H1 (cell line): ENCODE results near the gene ANKFN1. TPM values are rescaled to one million over a fixed set of nuclear protein-coding genes. Genes with fewer than 3 reads are reported as not detected.

Experiments used
- CTCF ChIA-PET: fragments of 300-600 bp; sonication (Branson Sonifier 250); formaldehyde crosslinking; loops from one replicate; lab custom pipeline; 2021; ENCODE audit not compliant: partially characterized antibody; lab: Charles Lee
- POLR2A ChIA-PET: fragments of 300-600 bp; sonication (Branson Sonifier 250); formaldehyde crosslinking; loops from one replicate; lab custom pipeline; 2021; ENCODE audit warnings: inconsistent platforms; ENCODE audit not compliant: partially characterized antibody; lab: Charles Lee
- DNase-seq, 2 experiments: peaks; one replicate each; pipeline versions ENCODE4 v3.0.0 to v3.0.0-alpha.2; 2010 to 2022; ENCODE audit warnings: low spot score in 2 of 2, low read depth in 1 of 2, mixed read lengths in 1 of 2
- FAIRE-seq: peaks from 2 replicates; lab custom pipeline; 2011; peaks lifted over from hg19 to GRCh38; lab: Jason Lieb, UNC
- H2AFZ ChIP-seq: 2 replicates; pipeline ENCODE4 v1.8.1; 2012; ENCODE audit warnings: low read length, inconsistent platforms
- H2AK5ac ChIP-seq: 2 replicates; pipeline ENCODE4 v1.6.1; 2013; ENCODE audit warnings: low read depth, low read length
- H2BK120ac ChIP-seq: replicated peaks from 2 replicates; pipeline ENCODE3; 2013; ENCODE audit warnings: low read depth, low read length, inconsistent platforms
- H2BK12ac ChIP-seq: 2 replicates; pipeline ENCODE4 v1.6.1; 2013; ENCODE audit warnings: low read depth, low read length
- H2BK15ac ChIP-seq: 2 replicates; pipeline ENCODE4 v1.6.1; 2013; ENCODE audit warnings: low read length
- H2BK20ac ChIP-seq: 2 replicates; pipeline ENCODE4 v1.6.1; 2013; ENCODE audit warnings: low read length
- H2BK5ac ChIP-seq: 2 replicates; pipeline ENCODE4 v1.6.1; 2013; ENCODE audit warnings: low read depth, low read length
- H3K14ac ChIP-seq: 2 replicates; pipeline ENCODE4 v1.6.1; 2013; ENCODE audit warnings: inconsistent platforms; ENCODE audit not compliant: insufficient read length
- H3K18ac ChIP-seq: 2 replicates; pipeline ENCODE4 v1.6.1; 2013; ENCODE audit warnings: low read length; ENCODE audit errors: extremely low read depth
- H3K23ac ChIP-seq: 2 replicates; pipeline ENCODE4 v1.6.1; 2013; ENCODE audit warnings: inconsistent platforms; ENCODE audit not compliant: insufficient read length
- H3K23me2 ChIP-seq: 2 replicates; pipeline ENCODE4 v1.6.1; 2013; ENCODE audit warnings: low read depth, low read length
- H3K27ac ChIP-seq: 2 replicates; pipeline ENCODE4 v1.6.1; 2011; ENCODE audit warnings: low read depth, low read length, inconsistent platforms
- H3K27me3 ChIP-seq, 4 experiments: replicated peaks in 1 of 4; 1 replicate in 1 of 4; 2 replicates in 3 of 4; pipeline versions ENCODE4 v1.6.1 to v1.8.1; 2011 to 2013; ENCODE audit warnings: low read length in 3 of 4, mild to moderate bottlenecking in 3 of 4, inconsistent platforms in 2 of 4, mixed read lengths in 2 of 4, moderate library complexity in 1 of 4; ENCODE audit not compliant: control insufficient read depth in 3 of 4, insufficient read depth in 3 of 4; ENCODE audit errors: extremely low read depth in 1 of 4
- H3K36me3 ChIP-seq, 4 experiments: 2 replicates each; pipeline versions ENCODE4 v1.6.1 to v1.8.1; 2011 to 2013; ENCODE audit warnings: mild to moderate bottlenecking in 4 of 4, low read length in 3 of 4, moderate library complexity in 2 of 4, control low read depth in 1 of 4, inconsistent platforms in 1 of 4; ENCODE audit not compliant: insufficient read depth in 4 of 4, control insufficient read depth in 2 of 4
- H3K4ac ChIP-seq: replicated peaks from 2 replicates; pipeline ENCODE3; 2013; ENCODE audit warnings: low read length, low read depth, mixed read lengths, inconsistent platforms; ENCODE audit not compliant: insufficient read length
- H3K4me1 ChIP-seq, 4 experiments: replicated peaks in 1 of 4; 1 replicate in 1 of 4; 2 replicates in 3 of 4; pipeline versions ENCODE4 v1.6.1 to v1.8.1; 2011 to 2013; ENCODE audit warnings: low read length in 3 of 4, inconsistent platforms in 2 of 4, mixed read lengths in 1 of 4; ENCODE audit not compliant: insufficient read depth in 4 of 4, control insufficient read depth in 3 of 4
- H3K4me2 ChIP-seq, 2 experiments: 2 replicates each; pipeline versions ENCODE4 v1.6.1 to v1.8.1; 2011 to 2013; ENCODE audit warnings: low read depth in 2 of 2, low read length in 2 of 2, control low read depth in 1 of 2, inconsistent platforms in 1 of 2, mild to moderate bottlenecking in 1 of 2; ENCODE audit not compliant: insufficient read depth in 1 of 2
- H3K4me3 ChIP-seq, 4 experiments: fragments of 200-600, 300-600 bp in 1 of 4; sonication (generic), shearing (Covaris generic), sonication (Bioruptor Twin) in 1 of 4; 2 replicates each; pipeline versions ENCODE4 v1.5.1 to v1.8.1; 2011 to 2016; ENCODE audit warnings: low read length in 4 of 4, low read depth in 3 of 4, control low read depth in 2 of 4, inconsistent platforms in 2 of 4, mild to moderate bottlenecking in 2 of 4, mixed read lengths in 1 of 4, moderate library complexity in 1 of 4; ENCODE audit not compliant: insufficient read depth in 2 of 4; ENCODE audit errors: extremely low read depth in 1 of 4
- H3K56ac ChIP-seq: replicated peaks from 2 replicates; pipeline ENCODE3; 2013; ENCODE audit warnings: low read depth, mild to moderate bottlenecking, mixed read lengths, low read length, inconsistent platforms; ENCODE audit not compliant: insufficient read length
- H3K79me1 ChIP-seq: 2 replicates; pipeline ENCODE4 v1.6.1; 2013; ENCODE audit warnings: low read depth, low read length, control low read depth
- H3K79me2 ChIP-seq, 2 experiments: 2 replicates each; pipeline versions ENCODE4 v1.6.1 to v1.8.1; 2012 to 2013; ENCODE audit warnings: low read length in 2 of 2, mild to moderate bottlenecking in 2 of 2, inconsistent platforms in 1 of 2; ENCODE audit not compliant: insufficient read depth in 2 of 2, control insufficient read depth in 1 of 2
- H3K9ac ChIP-seq, 4 experiments: replicated peaks in 1 of 4; 1 replicate in 1 of 4; 2 replicates in 3 of 4; pipeline versions ENCODE4 v1.6.1 to v1.8.1; 2011 to 2013; ENCODE audit warnings: low read depth in 3 of 4, low read length in 3 of 4, control low read depth in 2 of 4, mild to moderate bottlenecking in 2 of 4, moderate library complexity in 2 of 4, inconsistent platforms in 1 of 4; ENCODE audit errors: extremely low read depth in 1 of 4
- H3K9me3 ChIP-seq, 2 experiments: 2 replicates each; pipeline versions ENCODE4 v1.6.1 to v1.8.1; 2012 to 2013; ENCODE audit warnings: mild to moderate bottlenecking in 2 of 2, moderate library complexity in 2 of 2, control low read depth in 1 of 2, inconsistent platforms in 1 of 2, low read depth in 1 of 2, low read length in 1 of 2, mixed read lengths in 1 of 2; ENCODE audit not compliant: insufficient read depth in 2 of 2
- H4K20me1 ChIP-seq, 2 experiments: replicated peaks in 1 of 2; 2 replicates each; pipeline versions ENCODE3 to v1.8.1; 2011 to 2013; ENCODE audit warnings: inconsistent platforms in 2 of 2, low read length in 2 of 2, mild to moderate bottlenecking in 1 of 2; ENCODE audit not compliant: insufficient read depth in 2 of 2, control insufficient read depth in 1 of 2
- H4K5ac ChIP-seq: 2 replicates; pipeline ENCODE4 v1.6.1; 2013; ENCODE audit warnings: low read length, low read depth, mixed read lengths, inconsistent platforms; ENCODE audit not compliant: insufficient read length
- H4K8ac ChIP-seq: 2 replicates; pipeline ENCODE4 v1.8.0; 2013; ENCODE audit warnings: mild to moderate bottlenecking, moderate library complexity, low read length, inconsistent platforms; ENCODE audit not compliant: insufficient read depth; ENCODE audit errors: extremely low read depth
- H4K91ac ChIP-seq: replicated peaks from 2 replicates; pipeline ENCODE3; 2013; ENCODE audit warnings: low read length, mixed read lengths, inconsistent platforms; ENCODE audit not compliant: insufficient read length
- ASH2L ChIP-seq: fragments of 200-600, 300-600 bp; sonication (generic); IDR thresholded peaks from one replicate; pipeline ENCODE4 v1.7.1; 2017; ENCODE audit warnings: low read length
- CTBP2 ChIP-seq: IDR thresholded peaks from 2 replicates; pipeline ENCODE4 v1.7.0; 2011; ENCODE audit warnings: borderline replicate concordance, mild to moderate bottlenecking, moderate library complexity, mixed read lengths, low read length; ENCODE audit not compliant: insufficient read depth, insufficient read length
- EP300 ChIP-seq, 2 experiments: IDR thresholded peaks; 1 replicate in 1 of 2; 2 replicates in 1 of 2; pipeline ENCODE4 v1.6.1; 2011 to 2012; ENCODE audit warnings: low read depth in 2 of 2, low read length in 2 of 2, mild to moderate bottlenecking in 2 of 2, borderline replicate concordance in 1 of 2, inconsistent platforms in 1 of 2, moderate library complexity in 1 of 2
- HDAC2 ChIP-seq, 2 experiments: fragments of 300-600 bp in 1 of 2; sonication (generic) in 1 of 2; IDR thresholded peaks; 2 replicates each; pipeline ENCODE4 v1.6.1; 2011 to 2012; ENCODE audit warnings: low read depth in 2 of 2, low read length in 2 of 2, mild to moderate bottlenecking in 2 of 2, moderate library complexity in 2 of 2, borderline replicate concordance in 1 of 2, inconsistent platforms in 1 of 2
- PHF8 ChIP-seq: fragments of 200-600 bp; sonication (generic); conservative IDR thresholded peaks from 2 replicates; pipeline ENCODE4 v1.7.1; 2012; ENCODE audit warnings: low read depth, mild to moderate bottlenecking, inconsistent platforms, low read length, moderate library complexity
- SIN3A ChIP-seq, 2 experiments: IDR thresholded peaks in 1 of 2; conservative IDR thresholded peaks in 1 of 2; 2 replicates each; pipeline ENCODE4 v1.6.1; 2011 to 2012; ENCODE audit warnings: low read length in 2 of 2, improper control_type of control experiment in 1 of 2, low read depth in 1 of 2, mild to moderate bottlenecking in 1 of 2
- SP4 ChIP-seq: IDR thresholded peaks from 2 replicates; pipeline ENCODE4 v1.6.1; 2012; ENCODE audit warnings: low read length, inconsistent platforms
- WGBS, 2 experiments: shearing (Covaris generic) in 1 of 2; methylation state at CpG; one replicate each; pipeline versions ENCODE4 v1.1.6 to v1.1.7; 2013 to 2015; ENCODE audit warnings: low lambda C conversion rate in 2 of 2, mixed read lengths in 2 of 2, inconsistent platforms in 1 of 2, low coverage in 1 of 2, missing lambda C conversion rate in 1 of 2; ENCODE audit not compliant: insufficient replicate concordance in 2 of 2, insufficient coverage in 1 of 2, insufficient read length in 1 of 2; ENCODE audit errors: extremely low coverage in 1 of 2, missing lambda C conversion rate in 1 of 2; 5-methylcytosine and 5-hydroxymethylcytosine counted together
- polyA plus RNA-seq, 7 experiments: library from polyadenylated mRNA; depleted of rRNA in 3 of 7; stranded (reverse) in 5 of 7; unstranded in 2 of 7; fragments of >200 nt in 5 of 7; fragments of 200-250 nt in 2 of 7; gene quantifications; 1 replicate in 5 of 7; 2 replicates in 1 of 7; 4 replicates in 1 of 7; pipeline versions ENCODE4 v1.2.1 to v1.2.3, GENCODE V29; 2011 to 2013; ENCODE audit warnings: missing spikeins in 2 of 7, mixed read lengths in 2 of 7
- total RNA-seq: library from RNA; stranded (reverse); fragmentation: NEBNext Ultra II Directional; extraction: Animal tissue kit (Norgen Biotek cat#: 25700); gene quantifications from 2 replicates; pipeline ENCODE4 v1.2.1, GENCODE V29; 2021

Gene ANKFN1
- total and polyA plus RNA-seq, 2 of the 8 experiments (the other 6 are each of a cell fraction or from before 2014, with no cell fraction given): not detected

GRCh38 chr17:56514264-56514663, 361.0 kb downstream of the ANKFN1 start:
- CTCF ChIA-PET: interaction anchor here (0.9 kb wide), 1 partner anchor 194 kb away, joined by 3 read pairs; no protein-coding TSS in a partner anchor
- H2BK12ac ChIP-seq: no peak overlapping the region
- no peaks in the 10 kb centered on the region for H3K4me1 ChIP-seq

More at GRCh38 chr17:56514264-56514663, 361.0 kb downstream of the ANKFN1 start:
- no peak overlapping the region for H3K18ac ChIP-seq
- H4K8ac ChIP-seq: no peak overlapping the region
- H3K36me3 ChIP-seq: no peaks in the 10 kb centered on the region
- H3K79me2 ChIP-seq: no peaks in the 10 kb centered on the region
- no peaks in the 10 kb centered on the region for H3K23me2 ChIP-seq
- H2BK20ac ChIP-seq: no peak overlapping the region
- no peak overlapping the region for H4K91ac ChIP-seq
- H4K20me1 ChIP-seq: no peaks in the 10 kb centered on the region
- H2BK15ac ChIP-seq: no peak overlapping the region
- no peak overlapping the region for H3K4me2 ChIP-seq
- H3K4ac ChIP-seq: no peak overlapping the region
- H3K9ac ChIP-seq: no peak overlapping the region
- H3K4me3 ChIP-seq: no peak overlapping the region
- WGBS, 2 experiments: 81% methylated on average over 2 of the region's 2 CpGs; no CpG with 5 or more reads in 1 of the 2 experiments
- TF ChIP-seq SIN3A (conservative IDR thresholded peaks at IDR 0.05 in 1 of 2, IDR thresholded peaks at IDR 0.05 in 1 of 2; ENCODE audit: low read depth in 1 of 2, low read length in 2 of 2) (no peak), ASH2L (no peak), HDAC2 (IDR thresholded peaks at IDR 0.05; ENCODE audit: borderline replicate concordance in 1 of 2, low read depth in 2 of 2, low read length in 2 of 2) (no peak), CTBP2 (no peak), SP4 (no peak), EP300 (IDR thresholded peaks at IDR 0.05; ENCODE audit: borderline replicate concordance in 1 of 2, low read depth in 2 of 2, low read length in 2 of 2) (no peak), PHF8 (no peak)
- H3K27me3 ChIP-seq: no peaks in the 10 kb centered on the region
- H3K27ac ChIP-seq: no peak overlapping the region
- H3K56ac ChIP-seq: no peak overlapping the region
- no peak overlapping the region for H3K23ac ChIP-seq
- H2AFZ ChIP-seq: no peak overlapping the region
- H2BK5ac ChIP-seq: no peak overlapping the region
- no peak overlapping the region for H2BK120ac ChIP-seq
- DNase-seq (no peak), FAIRE-seq (no peak)
- H3K14ac ChIP-seq: no peak overlapping the region
- no peak overlapping the region for H4K5ac ChIP-seq
- no peaks in the 10 kb centered on the region for H3K9me3 ChIP-seq
- H3K79me1 ChIP-seq: no peaks in the 10 kb centered on the region
- POLR2A ChIA-PET: no interaction called here
- no peak overlapping the region for H2AK5ac ChIP-seq
